ENCODE data around the gene TMEM120A.
A peak's percentile ranks its signal among the peaks of the same experiment; 100 is the strongest.

TMEM120A gene

DNA sequence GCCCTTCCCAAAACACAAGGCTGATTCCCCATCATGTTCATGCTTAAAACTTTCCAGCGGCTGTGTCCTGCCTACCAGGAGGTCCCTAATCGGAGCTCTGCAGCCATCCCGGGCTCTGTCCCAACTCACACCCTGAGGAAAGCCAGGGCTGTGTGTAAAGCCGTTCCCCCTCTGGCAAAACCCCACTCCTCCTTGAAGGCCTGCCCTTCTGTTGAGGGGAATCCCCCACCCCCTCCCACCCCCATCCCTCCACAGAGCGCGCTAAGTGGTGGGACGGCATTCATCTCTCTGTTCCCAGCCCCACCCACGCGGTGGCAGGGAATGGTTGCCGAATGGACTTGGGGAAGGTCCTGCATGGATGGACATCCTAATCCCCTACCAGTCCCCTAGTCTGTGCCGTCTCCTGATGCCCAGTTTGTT is 667 bp upstream of the TMEM120A start:
- H3K4me3 ChIP-seq (replicated peaks; ENCODE audit: low read depth, low read length), result peak overlapping the region; percentile 64
- no peak for TF ChIP-seq CTCF (IDR thresholded peaks at IDR 0.05; ENCODE audit: low read depth, low read length, missing control alignments)
- no peak for DNase-seq (ENCODE audit: extremely low read depth, low read depth)

GRCh38 chr7:75993689-75994387 is 557 bp downstream of the TMEM120A start:
- no peak for TF ChIP-seq CTCF (IDR thresholded peaks at IDR 0.05; ENCODE audit: low read depth, low read length, missing control alignments)
- no peak for DNase-seq (ENCODE audit: extremely low read depth, low read depth)
- peak overlapping the region; percentile 64 for H3K4me3 ChIP-seq (replicated peaks; ENCODE audit: low read depth, low read length)

- no peak for DNase-seq (ENCODE audit: extremely low read depth, low read depth)
- TF ChIP-seq CTCF (IDR thresholded peaks at IDR 0.05; ENCODE audit: low read depth, low read length, missing control alignments), result no peak
- no peak overlapping the region for H3K4me3 ChIP-seq (replicated peaks; ENCODE audit: low read depth, low read length)
Measured at GRCh38 chr7:75992083-75992755, 2.2 kb downstream of the TMEM120A start.

GRCh38 chr7:75991531-75992082 is 2.8 kb downstream of the TMEM120A start:
- TF ChIP-seq CTCF (IDR thresholded peaks at IDR 0.05; ENCODE audit: low read depth, low read length, missing control alignments), result no peak
- no peak for DNase-seq (ENCODE audit: extremely low read depth, low read depth)
- no peak overlapping the region for H3K4me3 ChIP-seq (replicated peaks; ENCODE audit: low read depth, low read length)

GRCh38 chr7:75989500-75990388 is 4.7 kb downstream of the TMEM120A start:
- no peak for TF ChIP-seq CTCF (IDR thresholded peaks at IDR 0.05; ENCODE audit: low read depth, low read length, missing control alignments)
- H3K4me3 ChIP-seq (replicated peaks; ENCODE audit: low read depth, low read length), result no peak overlapping the region
- no peak for DNase-seq (ENCODE audit: extremely low read depth, low read depth)
